Gastrocnemius medialis (tissue), 4 donors: ENCODE results near the gene NEK1. TPM values are rescaled to one million over a fixed set of nuclear protein-coding genes. Genes with fewer than 3 reads are reported as not detected.
A peak's percentile ranks its signal among the peaks of the same experiment; 100 is the strongest.
"Not testable (repeated sequence)": the region's sequence is repeated elsewhere in the genome, so short reads cannot be mapped to it uniquely, and the experiment has no call there.

Experiments
- ATAC-seq, 2 donors: fragments of 150-250 bp; one replicate each; pipeline ENCODE4 v1.9.1; 2016
- DNase-seq, 2 donors: peaks; one replicate each; pipeline ENCODE4 v3.0.0-alpha.2; 2019
- H3K27ac ChIP-seq, 4 donors: fragments of 200-600 bp; sonication (generic); 1 replicate in 1 of 4; 2 replicates in 3 of 4; pipeline ENCODE4 v1.5.1; 2016 to 2018; ENCODE audit warnings: mild to moderate bottlenecking in 2 of 4, moderate library complexity in 1 of 4
- H3K27me3 ChIP-seq, 3 donors: fragments of 200-600 bp; sonication (generic) in 2 of 3; 1 replicate in 1 of 3; 2 replicates in 2 of 3; pipeline versions ENCODE4 v1.5.1 to v1.6.0; 2016 to 2019; ENCODE audit warnings: mild to moderate bottlenecking in 1 of 3, moderate library complexity in 1 of 3
- H3K36me3 ChIP-seq, 2 donors: fragments of 200-600 bp; sonication (generic) in 1 of 2; one replicate each; pipeline ENCODE4 v1.5.1; 2017 to 2018
- H3K4me1 ChIP-seq, 2 donors: fragments of 200-600 bp; sonication (generic) in 1 of 2; one replicate each; pipeline ENCODE4 v1.5.1; 2016 to 2017; ENCODE audit warnings: mild to moderate bottlenecking in 2 of 2
- H3K4me3 ChIP-seq, 4 donors: fragments of 200-600 bp; sonication (generic) in 3 of 4; 1 replicate in 1 of 4; 2 replicates in 3 of 4; pipeline ENCODE4 v1.5.1; 2016 to 2019; ENCODE audit warnings: mild to moderate bottlenecking in 2 of 4
- H3K9me3 ChIP-seq, 3 donors: fragments of 200-600 bp; sonication (generic) in 2 of 3; 1 replicate in 1 of 3; 2 replicates in 2 of 3; pipeline ENCODE4 v1.5.1; 2016 to 2019
- POLR2A ChIP-seq, 2 donors: fragments of 450-650 bp; IDR thresholded peaks; one replicate each; pipeline ENCODE4 v1.6.1; 2017; ENCODE audit warnings: antibody characterized with exemption in 2 of 2, mild to moderate bottlenecking in 2 of 2, moderate library complexity in 2 of 2
- in situ Hi-C, 4 donors: fragments of 200-750 bp; cut with MboI; loops; one replicate each; pipeline versions ENCODE4 v1.15.0 to v1.8.0; 2017; ENCODE audit warnings: low sequenced_read_pairs in 4 of 4
- intact Hi-C: fragments of 100-400 bp; cut with DNase I; formaldehyde crosslinking; loops from one replicate; pipeline ENCODE4 v1.15.1; 2023; ENCODE audit warnings: low total_unique reads
- total RNA-seq, 4 donors: library from RNA; depleted of rRNA; stranded (reverse); fragments of >200 nt; gene quantifications; one replicate each; pipeline versions ENCODE4 v1.1.0 to v1.2.3, GENCODE V29; 2016
- TF ChIP-seq, protein P1 (sequence below), 5 experiments: fragments of 450-650 bp in 3 of 5; fragments of 200-600 bp in 2 of 5; sonication (generic) in 2 of 5; IDR thresholded peaks in 4 of 5; conservative IDR thresholded peaks in 1 of 5; 1 replicate in 4 of 5; 2 replicates in 1 of 5; pipeline ENCODE4 v1.5.1; 2016 to 2019; ENCODE audit warnings: antibody characterized with exemption in 5 of 5, mild to moderate bottlenecking in 3 of 5, moderate library complexity in 3 of 5

The NEK1 gene
- total RNA-seq, 4 donors from 2014 or later: 2.6 to 11.0 (median 3.9) TPM

DNA sequence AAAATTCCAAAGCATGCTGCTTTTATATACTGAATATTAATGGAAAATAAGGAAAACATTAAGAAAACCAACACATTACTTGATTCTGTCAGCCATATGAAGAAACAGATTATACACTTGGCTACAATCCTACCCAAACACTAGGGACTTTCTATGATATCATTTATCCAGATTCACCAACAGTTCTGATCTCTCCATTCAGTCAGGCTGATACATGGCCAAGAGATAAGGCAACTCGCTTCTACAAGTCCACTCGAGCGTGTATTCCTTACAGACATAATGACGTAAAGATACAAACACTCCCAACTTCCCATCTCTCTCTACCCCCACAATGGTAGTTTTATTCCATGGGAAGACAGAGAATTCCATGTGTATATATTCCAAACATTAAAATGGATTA is 44.5 kb downstream of the NEK1 start:
- Histone ChIP-seq H3K9me3 (no peaks in the 10 kb centered on the region), H3K27me3 (no peaks in the 10 kb centered on the region), H3K4me1 (no peaks in the 10 kb centered on the region), H3K4me3 (no peak overlapping the region), H3K36me3 (no peaks in the 10 kb centered on the region), H3K27ac (no peak overlapping the region)
- in situ Hi-C loops (no loop called here), intact Hi-C loops (loop anchor here (5.0 kb wide), 1 partner anchor 646 kb away; no protein-coding TSS in a partner anchor)
- TF ChIP-seq, protein P1, sequence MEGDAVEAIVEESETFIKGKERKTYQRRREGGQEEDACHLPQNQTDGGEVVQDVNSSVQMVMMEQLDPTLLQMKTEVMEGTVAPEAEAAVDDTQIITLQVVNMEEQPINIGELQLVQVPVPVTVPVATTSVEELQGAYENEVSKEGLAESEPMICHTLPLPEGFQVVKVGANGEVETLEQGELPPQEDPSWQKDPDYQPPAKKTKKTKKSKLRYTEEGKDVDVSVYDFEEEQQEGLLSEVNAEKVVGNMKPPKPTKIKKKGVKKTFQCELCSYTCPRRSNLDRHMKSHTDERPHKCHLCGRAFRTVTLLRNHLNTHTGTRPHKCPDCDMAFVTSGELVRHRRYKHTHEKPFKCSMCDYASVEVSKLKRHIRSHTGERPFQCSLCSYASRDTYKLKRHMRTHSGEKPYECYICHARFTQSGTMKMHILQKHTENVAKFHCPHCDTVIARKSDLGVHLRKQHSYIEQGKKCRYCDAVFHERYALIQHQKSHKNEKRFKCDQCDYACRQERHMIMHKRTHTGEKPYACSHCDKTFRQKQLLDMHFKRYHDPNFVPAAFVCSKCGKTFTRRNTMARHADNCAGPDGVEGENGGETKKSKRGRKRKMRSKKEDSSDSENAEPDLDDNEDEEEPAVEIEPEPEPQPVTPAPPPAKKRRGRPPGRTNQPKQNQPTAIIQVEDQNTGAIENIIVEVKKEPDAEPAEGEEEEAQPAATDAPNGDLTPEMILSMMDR (IDR thresholded peaks at IDR 0.05 in 4 of 5, conservative IDR thresholded peaks at IDR 0.05 in 1 of 5): no peak
- no peak for TF ChIP-seq POLR2A (IDR thresholded peaks at IDR 0.05)
- DNase-seq (no peak), ATAC-seq (no peak)

DNA sequence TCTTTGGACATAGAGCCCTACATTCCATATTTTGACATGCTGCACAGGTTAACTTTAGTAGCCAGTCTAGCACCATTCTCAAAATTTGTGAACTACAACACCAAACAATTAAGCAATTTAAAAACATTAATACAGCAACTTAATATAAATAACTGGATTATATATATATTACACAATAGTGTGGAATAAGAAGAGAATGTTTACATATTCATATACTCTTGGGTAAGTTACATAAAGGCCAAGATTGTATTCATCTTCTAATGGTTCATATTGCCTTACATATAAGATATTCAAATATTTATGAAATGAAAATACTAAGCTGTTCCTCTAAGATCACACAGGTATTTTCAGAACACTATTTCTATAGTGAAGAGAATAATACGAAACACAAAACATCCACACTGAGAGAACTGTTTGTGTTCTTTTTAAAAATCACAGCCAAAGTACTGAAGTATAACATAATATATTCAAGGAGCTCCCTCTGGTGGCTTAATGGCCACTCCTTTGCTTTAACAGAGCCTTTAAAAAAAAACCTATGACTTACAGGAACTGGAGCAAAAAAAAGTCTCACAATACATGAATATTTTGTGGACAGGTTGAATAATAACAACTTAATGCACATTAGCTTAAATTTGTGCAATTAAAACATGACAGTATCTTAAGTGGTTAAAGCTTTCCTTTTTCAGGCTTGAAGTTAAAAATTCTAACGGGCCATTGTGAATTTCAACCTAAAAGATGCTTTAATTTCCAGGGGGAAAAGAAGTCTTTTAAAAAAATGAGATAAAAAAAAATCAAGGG is 46.2 kb downstream of the NEK1 start:
- DNase-seq (no peak), ATAC-seq (peak in 1 of 2 donors; percentile 47)
- Histone ChIP-seq H3K36me3 (no peaks in the 10 kb centered on the region), H3K4me1 (no peaks in the 10 kb centered on the region), H3K9me3 (no peaks in the 10 kb centered on the region), H3K27me3 (no peaks in the 10 kb centered on the region), H3K27ac (no peak overlapping the region), H3K4me3 (no peak overlapping the region)
- TF ChIP-seq, protein P1 (IDR thresholded peaks at IDR 0.05 in 4 of 5, conservative IDR thresholded peaks at IDR 0.05 in 1 of 5): peak in 4 of 5 experiments; percentile 16 to 64 (median 44)
- no peak for TF ChIP-seq POLR2A (IDR thresholded peaks at IDR 0.05)
- in situ Hi-C loops (no loop called here), intact Hi-C loops (loop anchor here (5.0 kb wide), 1 partner anchor 644 kb away; no protein-coding TSS in a partner anchor)

DNA sequence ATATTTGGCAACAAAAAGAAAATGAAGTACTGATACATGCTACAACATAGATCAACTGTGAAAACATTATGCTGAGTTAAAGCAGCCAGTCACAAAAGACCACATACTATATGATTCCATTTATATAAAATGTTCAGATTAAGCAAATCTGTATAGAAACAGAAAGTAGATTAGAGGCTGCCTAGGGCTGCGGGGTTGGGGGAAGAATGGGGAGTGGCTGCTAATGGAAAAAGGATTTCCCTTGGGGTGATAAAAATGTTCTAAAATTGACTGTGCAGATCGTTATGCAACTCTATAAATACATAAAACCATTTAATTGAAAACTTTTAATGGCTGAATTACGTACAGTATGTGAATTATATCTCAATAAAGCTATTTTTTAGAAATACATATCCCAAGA is 46.8 kb downstream of the NEK1 start:
- DNase-seq (no peak), ATAC-seq (no peak)
- no peaks in the 10 kb centered on the region for H3K4me1 ChIP-seq
- no peak overlapping the region for H3K27ac ChIP-seq
- no peaks in the 10 kb centered on the region for H3K27me3 ChIP-seq
- intact Hi-C loops: loop anchor here (5.0 kb wide), 1 partner anchor 643 kb away; no protein-coding TSS in a partner anchor
- no peaks in the 10 kb centered on the region for H3K9me3 ChIP-seq
- TF ChIP-seq, protein P1 (IDR thresholded peaks at IDR 0.05 in 4 of 5, conservative IDR thresholded peaks at IDR 0.05 in 1 of 5): no peak
- TF ChIP-seq POLR2A (IDR thresholded peaks at IDR 0.05): no peak
- peak overlapping the region in 1 of 4 donors; percentile 11 for H3K4me3 ChIP-seq
- in situ Hi-C loops: no loop called here
- H3K36me3 ChIP-seq: no peaks in the 10 kb centered on the region

DNA sequence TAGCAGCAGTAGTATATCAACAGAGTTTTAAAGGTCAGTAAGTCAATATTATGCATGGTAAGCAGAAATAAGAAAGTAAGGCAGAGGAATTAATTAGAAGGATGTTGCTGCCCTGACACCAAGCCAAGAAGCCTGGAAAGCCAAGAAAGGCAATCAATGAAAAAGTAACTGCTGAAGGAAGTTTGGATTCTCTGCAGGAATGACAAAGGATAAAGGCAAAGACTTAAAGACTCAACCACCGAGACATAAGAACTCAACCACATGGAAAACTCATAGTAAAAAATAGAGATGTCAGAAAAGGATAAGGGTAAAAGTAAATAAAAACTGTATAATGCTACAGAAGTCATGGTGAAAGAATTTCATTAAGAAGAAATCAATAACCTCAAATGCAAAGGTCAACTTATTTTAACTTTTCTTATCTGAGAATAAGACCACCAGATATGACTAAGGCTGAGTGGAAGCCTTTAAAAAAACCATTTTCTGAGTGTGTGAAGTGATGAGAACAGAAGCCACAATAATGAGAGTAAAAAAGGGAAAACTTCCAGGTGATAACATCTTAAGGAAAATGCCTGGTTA is 55.2 kb downstream of the NEK1 start:
- no peaks in the 10 kb centered on the region for H3K9me3 ChIP-seq
- H3K4me1 ChIP-seq: no peaks in the 10 kb centered on the region
- peaks cover 0 to 29% of the 10 kb centered on the region in 2 donors for H3K36me3 ChIP-seq
- intact Hi-C loops (no loop called here), in situ Hi-C loops (no loop called here)
- no peaks in the 10 kb centered on the region for H3K27me3 ChIP-seq
- no peak for TF ChIP-seq POLR2A (IDR thresholded peaks at IDR 0.05)
- TF ChIP-seq, protein P1 (IDR thresholded peaks at IDR 0.05 in 4 of 5, conservative IDR thresholded peaks at IDR 0.05 in 1 of 5): no peak
- H3K27ac ChIP-seq: no peak overlapping the region
- H3K4me3 ChIP-seq: no peak overlapping the region
- no peak for DNase-seq
- no peak for ATAC-seq

DNA sequence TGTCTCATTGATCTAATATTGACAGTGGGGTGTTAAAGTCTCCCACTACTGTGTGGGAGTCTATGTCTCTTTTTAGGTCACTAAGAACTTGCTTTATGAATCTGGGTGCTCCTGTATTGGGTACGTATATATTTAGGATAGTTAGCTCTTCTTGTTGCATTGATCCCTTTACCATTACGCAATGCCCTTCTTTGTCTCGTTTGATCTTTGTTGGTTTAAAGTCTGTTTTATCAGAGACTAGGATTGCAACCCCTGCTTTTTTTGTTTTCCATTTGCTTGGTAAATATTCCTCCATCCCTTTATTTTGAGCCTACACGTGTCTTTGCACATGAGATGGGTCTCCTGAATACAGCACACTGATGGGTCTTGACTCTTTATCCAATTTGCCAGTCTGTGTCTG is 65.8 kb downstream of the NEK1 start:
- ATAC-seq, intact Hi-C loops, H3K27me3 ChIP-seq, H3K4me1 ChIP-seq, in situ Hi-C loops, H3K27ac ChIP-seq, H3K9me3 ChIP-seq, H3K4me3 ChIP-seq, DNase-seq: not testable (repeated sequence)
- peaks cover 0 to 11% of the 10 kb centered on the region in 2 donors for H3K36me3 ChIP-seq
